ENCODE measurements around the gene SPATA18. TPM values are rescaled to one million over a fixed set of nuclear protein-coding genes. Genes with fewer than 3 reads are reported as not detected.

The SPATA18 gene
- total RNA-seq, 2 experiments from 2014 or later = not detected

- ATAC-seq (ENCODE audit: poor library complexity) (no peak), DNase-seq (no peak)
- ChIA-PET POLR2A (no interaction called here), CTCF (no interaction called here)
- Mint-ChIP-seq H3K9me3 (no peaks in the 10 kb centered on the region), H3K36me3 (ENCODE audit: low read depth) (no peaks in the 10 kb centered on the region), H3K4me3 (no peak overlapping the region), H3K27me3 (no peaks in the 10 kb centered on the region), H3K27ac (no peak overlapping the region), H3K4me1 (ENCODE audit: low read depth) (no peaks in the 10 kb centered on the region)
- no peak for TF ChIP-seq CTCF (IDR thresholded peaks at IDR 0.05)
- no peaks in the 10 kb centered on the region for H3K36me3 ChIP-seq (ENCODE audit: insufficient read depth, low read length)
- H3K27ac ChIP-seq (ENCODE audit: low read depth in 1 of 2, low read length in 2 of 2) = no peak overlapping the region
- H3K27me3 ChIP-seq (ENCODE audit: control insufficient read depth in 1 of 2, insufficient read depth in 2 of 2, low read length in 2 of 2) = no peaks in the 10 kb centered on the region
- intact Hi-C loops (cut with DNase I, micrococcal nuclease) = no loop called here
- no peak overlapping the region for H3K4me3 ChIP-seq (ENCODE audit: low read length)
- no peaks in the 10 kb centered on the region for H3K4me1 ChIP-seq (ENCODE audit: insufficient read depth, low read length)
- H3K9me3 ChIP-seq (ENCODE audit: control insufficient read depth in 1 of 2, insufficient read depth in 1 of 2, low read length in 2 of 2) = no peaks in the 10 kb centered on the region
Observed at GRCh38 chr4:52016981-52017380, 34.1 kb upstream of the SPATA18 start.

GRCh38 chr4:52017814-52018213 lies 33.3 kb upstream of the SPATA18 start:
- no peaks in the 10 kb centered on the region for H3K4me1 Mint-ChIP-seq (ENCODE audit: low read depth)
- POLR2A ChIA-PET = no interaction called here

GRCh38 chr4:52019936-52020657 lies 31.0 kb upstream of the SPATA18 start, which contains the start of gene LRRC66:
Gene LRRC66, minus strand, starts transcription at chr4:52020363. Its CDS starts 2,750 bp downstream, at chr4:52017613.
- H3K9me3 Mint-ChIP-seq = no peaks in the 10 kb centered on the region
- no peak within 1 kb of the TSS for H3K27ac ChIP-seq (ENCODE audit: low read depth in 1 of 2, low read length in 2 of 2)
- ATAC-seq (ENCODE audit: poor library complexity) (no peak), DNase-seq (no peak)
- no peak within 1 kb of the TSS for H3K4me3 Mint-ChIP-seq
- H3K36me3 ChIP-seq (ENCODE audit: insufficient read depth, low read length) = no peaks in the 10 kb centered on the region
- H3K27me3 ChIP-seq (ENCODE audit: control insufficient read depth in 1 of 2, insufficient read depth in 2 of 2, low read length in 2 of 2) = no peaks in the 10 kb centered on the region
- no peaks in the 10 kb centered on the region for H3K9me3 ChIP-seq (ENCODE audit: control insufficient read depth in 1 of 2, insufficient read depth in 1 of 2, low read length in 2 of 2)
- ChIA-PET POLR2A (no interaction called here), CTCF (no interaction called here)
- peaks cover 14% of the 10 kb centered on the region for H3K36me3 Mint-ChIP-seq (ENCODE audit: low read depth)
- no peak within 1 kb of the TSS for H3K4me3 ChIP-seq (ENCODE audit: low read length)
- TF ChIP-seq CTCF (IDR thresholded peaks at IDR 0.05) = no peak
- no peak within 1 kb of the TSS for H3K27ac Mint-ChIP-seq
- H3K4me1 ChIP-seq (ENCODE audit: insufficient read depth, low read length) = no peaks in the 10 kb centered on the region
- H3K4me1 Mint-ChIP-seq (ENCODE audit: low read depth) = no peaks in the 10 kb centered on the region
- intact Hi-C loops (cut with DNase I, micrococcal nuclease) = no loop called here
- H3K27me3 Mint-ChIP-seq = no peaks in the 10 kb centered on the region

More at GRCh38 chr4:52017814-52018213, 33.3 kb upstream of the SPATA18 start:
- Histone ChIP-seq H3K4me1 (ENCODE audit: insufficient read depth, low read length) (no peaks in the 10 kb centered on the region), H3K36me3 (ENCODE audit: insufficient read depth, low read length) (no peaks in the 10 kb centered on the region), H3K9me3 (ENCODE audit: control insufficient read depth in 1 of 2, insufficient read depth in 1 of 2, low read length in 2 of 2) (no peaks in the 10 kb centered on the region), H3K4me3 (ENCODE audit: low read length) (no peak overlapping the region), H3K27me3 (ENCODE audit: control insufficient read depth in 1 of 2, insufficient read depth in 2 of 2, low read length in 2 of 2) (no peaks in the 10 kb centered on the region), H3K27ac (ENCODE audit: low read depth in 1 of 2, low read length in 2 of 2) (no peak overlapping the region)
- intact Hi-C loops (cut with DNase I, micrococcal nuclease) = no loop called here
- Mint-ChIP-seq H3K36me3 (ENCODE audit: low read depth) (peaks cover 2% of the 10 kb centered on the region), H3K9me3 (no peaks in the 10 kb centered on the region), H3K27me3 (no peaks in the 10 kb centered on the region), H3K27ac (no peak overlapping the region), H3K4me3 (no peak overlapping the region)
- CTCF ChIA-PET = no interaction called here
- no peak for TF ChIP-seq CTCF (IDR thresholded peaks at IDR 0.05)
- DNase-seq (no peak), ATAC-seq (ENCODE audit: poor library complexity) (no peak)

Measured in CD4-positive, alpha-beta T cell (primary cell).